ENCODE data around the gene RANBP10.

- TF ChIP-seq, protein P1, sequence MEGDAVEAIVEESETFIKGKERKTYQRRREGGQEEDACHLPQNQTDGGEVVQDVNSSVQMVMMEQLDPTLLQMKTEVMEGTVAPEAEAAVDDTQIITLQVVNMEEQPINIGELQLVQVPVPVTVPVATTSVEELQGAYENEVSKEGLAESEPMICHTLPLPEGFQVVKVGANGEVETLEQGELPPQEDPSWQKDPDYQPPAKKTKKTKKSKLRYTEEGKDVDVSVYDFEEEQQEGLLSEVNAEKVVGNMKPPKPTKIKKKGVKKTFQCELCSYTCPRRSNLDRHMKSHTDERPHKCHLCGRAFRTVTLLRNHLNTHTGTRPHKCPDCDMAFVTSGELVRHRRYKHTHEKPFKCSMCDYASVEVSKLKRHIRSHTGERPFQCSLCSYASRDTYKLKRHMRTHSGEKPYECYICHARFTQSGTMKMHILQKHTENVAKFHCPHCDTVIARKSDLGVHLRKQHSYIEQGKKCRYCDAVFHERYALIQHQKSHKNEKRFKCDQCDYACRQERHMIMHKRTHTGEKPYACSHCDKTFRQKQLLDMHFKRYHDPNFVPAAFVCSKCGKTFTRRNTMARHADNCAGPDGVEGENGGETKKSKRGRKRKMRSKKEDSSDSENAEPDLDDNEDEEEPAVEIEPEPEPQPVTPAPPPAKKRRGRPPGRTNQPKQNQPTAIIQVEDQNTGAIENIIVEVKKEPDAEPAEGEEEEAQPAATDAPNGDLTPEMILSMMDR (IDR thresholded peaks at IDR 0.05) = no peak
- TF ChIP-seq POLR2A (IDR thresholded peaks at IDR 0.05) = no peak
Observed at GRCh38 chr16:67674851-67675578, 131.3 kb downstream of the RANBP10 start.
